Thoracic aorta (tissue), 2 donors: ENCODE results near the gene CADPS. TPM values are rescaled to one million over a fixed set of nuclear protein-coding genes. Genes with fewer than 3 reads are reported as not detected.

Experiments
- ATAC-seq: fragments of 150-250 bp; one replicate; pipeline ENCODE4 v1.8.0; 2017; ENCODE audit warnings: low read depth; ENCODE audit not compliant: insufficient number of reproducible peaks, low FRiP score
- DNase-seq: peaks from one replicate; pipeline ENCODE4 v3.0.0-alpha.2; 2020; ENCODE audit warnings: low spot score
- H3K27ac ChIP-seq, 2 donors: fragments of 200-600 bp; sonication (generic); 1 replicate in 1 of 2; 2 replicates in 1 of 2; pipeline ENCODE4 v1.5.1; 2016; ENCODE audit warnings: mild to moderate bottlenecking in 2 of 2, moderate library complexity in 2 of 2
- H3K27me3 ChIP-seq: fragments of 200-600 bp; sonication (generic); replicated peaks from 2 replicates; pipeline ENCODE4 v1.6.0; 2016; ENCODE audit warnings: mild to moderate bottlenecking; ENCODE audit not compliant: insufficient read depth
- H3K36me3 ChIP-seq: fragments of 200-600 bp; sonication (generic); one replicate; pipeline ENCODE4 v1.5.1; 2016
- H3K4me1 ChIP-seq, 2 donors: fragments of 200-600 bp; sonication (generic); 1 replicate in 1 of 2; 2 replicates in 1 of 2; pipeline versions ENCODE4 v1.5.1 to v1.6.0; 2016; ENCODE audit warnings: low read depth in 2 of 2, mild to moderate bottlenecking in 1 of 2; ENCODE audit not compliant: control insufficient read depth in 1 of 2
- H3K4me3 ChIP-seq: fragments of 200-600 bp; sonication (generic); 2 replicates; pipeline ENCODE4 v1.5.1; 2016; ENCODE audit warnings: mild to moderate bottlenecking
- H3K9me3 ChIP-seq: fragments of 200-600 bp; sonication (generic); 2 replicates; pipeline ENCODE4 v1.5.1; 2016
- total RNA-seq, 2 donors: library from RNA; depleted of rRNA; stranded (reverse); fragments of >200 nt; gene quantifications; one replicate each; pipeline versions ENCODE4 v1.1.0 to v1.2.3, GENCODE V29; 2016
- TF ChIP-seq, protein P1 (sequence below): fragments of 200-600 bp; sonication (generic); IDR thresholded peaks from one replicate; pipeline ENCODE4 v1.5.1; 2019; ENCODE audit warnings: antibody characterized with exemption

CADPS gene
- total RNA-seq, 2 donors from 2014 or later, result 0.14 to 7.2 TPM

GRCh38 chr3:62372621-62373041 is 502.6 kb downstream of the CADPS start:
- Histone ChIP-seq H3K4me3 (peak overlapping the region; percentile 27), H3K27ac (no peak overlapping the region), H3K36me3 (no peaks in the 10 kb centered on the region), H3K27me3 (peaks cover 41% of the 10 kb centered on the region), H3K9me3 (no peaks in the 10 kb centered on the region), H3K4me1 (peaks cover 18 to 70% of the 10 kb centered on the region in 2 donors)
- ATAC-seq, result no peak
- DNase-seq, result no peak
- TF ChIP-seq, protein P1, sequence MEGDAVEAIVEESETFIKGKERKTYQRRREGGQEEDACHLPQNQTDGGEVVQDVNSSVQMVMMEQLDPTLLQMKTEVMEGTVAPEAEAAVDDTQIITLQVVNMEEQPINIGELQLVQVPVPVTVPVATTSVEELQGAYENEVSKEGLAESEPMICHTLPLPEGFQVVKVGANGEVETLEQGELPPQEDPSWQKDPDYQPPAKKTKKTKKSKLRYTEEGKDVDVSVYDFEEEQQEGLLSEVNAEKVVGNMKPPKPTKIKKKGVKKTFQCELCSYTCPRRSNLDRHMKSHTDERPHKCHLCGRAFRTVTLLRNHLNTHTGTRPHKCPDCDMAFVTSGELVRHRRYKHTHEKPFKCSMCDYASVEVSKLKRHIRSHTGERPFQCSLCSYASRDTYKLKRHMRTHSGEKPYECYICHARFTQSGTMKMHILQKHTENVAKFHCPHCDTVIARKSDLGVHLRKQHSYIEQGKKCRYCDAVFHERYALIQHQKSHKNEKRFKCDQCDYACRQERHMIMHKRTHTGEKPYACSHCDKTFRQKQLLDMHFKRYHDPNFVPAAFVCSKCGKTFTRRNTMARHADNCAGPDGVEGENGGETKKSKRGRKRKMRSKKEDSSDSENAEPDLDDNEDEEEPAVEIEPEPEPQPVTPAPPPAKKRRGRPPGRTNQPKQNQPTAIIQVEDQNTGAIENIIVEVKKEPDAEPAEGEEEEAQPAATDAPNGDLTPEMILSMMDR, result no peak

DNA sequence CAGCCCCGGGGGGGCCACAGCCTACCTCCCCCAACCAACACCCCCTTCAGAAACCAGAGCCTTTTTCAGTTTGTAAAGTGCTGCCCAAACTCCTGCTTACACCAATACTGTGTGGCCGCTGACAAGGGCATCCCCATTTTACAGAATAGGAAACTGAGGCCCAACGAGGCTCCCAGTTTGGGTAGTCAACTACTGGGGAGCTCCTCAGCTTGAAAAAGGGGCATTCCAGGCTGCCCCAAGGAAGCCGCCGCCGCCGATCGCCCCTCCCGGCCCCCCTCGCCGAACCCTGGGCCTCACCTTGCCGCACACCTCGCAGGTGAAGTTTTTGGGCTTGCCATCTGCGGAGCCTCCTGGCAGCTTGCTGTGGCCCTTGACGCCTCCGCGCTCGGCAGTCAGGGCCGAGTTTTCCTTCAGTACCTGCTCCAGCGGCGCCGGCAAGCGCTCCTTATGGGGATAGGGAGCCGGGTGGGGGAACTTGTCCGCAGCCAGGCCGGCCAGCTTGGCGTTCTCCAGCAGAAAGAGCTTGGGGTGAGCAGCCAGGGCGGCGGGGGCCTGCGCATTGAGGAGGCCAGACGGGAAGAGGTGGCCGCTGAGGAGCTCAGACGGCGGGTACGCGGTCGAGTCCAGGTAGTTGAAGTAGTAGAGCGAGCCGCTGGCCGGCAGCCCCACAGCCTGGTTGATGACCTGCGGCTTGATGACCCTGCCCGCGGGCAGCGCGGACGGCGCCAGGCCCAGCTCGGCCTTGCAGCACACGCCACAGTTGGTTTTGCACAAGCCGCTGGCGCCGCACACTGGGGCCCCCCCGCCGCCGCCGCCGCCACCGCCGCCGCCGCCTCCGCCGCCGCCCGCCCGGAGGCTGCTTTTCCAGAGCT is 503.3 kb downstream of the CADPS start:
- H3K27me3 ChIP-seq, result peaks cover 44% of the 10 kb centered on the region
- H3K9me3 ChIP-seq, result no peaks in the 10 kb centered on the region
- peaks cover 18 to 70% of the 10 kb centered on the region in 2 donors for H3K4me1 ChIP-seq
- ATAC-seq (no peak), DNase-seq (no peak)
- TF ChIP-seq, protein P1, result no peak
- peak overlapping the region; percentile 27 for H3K4me3 ChIP-seq
- H3K36me3 ChIP-seq, result no peaks in the 10 kb centered on the region
- no peak overlapping the region for H3K27ac ChIP-seq

- no peak overlapping the region for H3K4me3 ChIP-seq
- DNase-seq, result no peak
- no peak overlapping the region for H3K27ac ChIP-seq
- TF ChIP-seq, protein P1, result no peak
- ATAC-seq, result no peak
- no peaks in the 10 kb centered on the region for H3K9me3 ChIP-seq
- peaks cover 44% of the 10 kb centered on the region for H3K27me3 ChIP-seq
- peaks cover 18 to 70% of the 10 kb centered on the region in 2 donors for H3K4me1 ChIP-seq
- no peaks in the 10 kb centered on the region for H3K36me3 ChIP-seq
These were observed 504.1 kb downstream of the CADPS start for GRCh38 chr3:62370858-62371719.

- H3K4me1 ChIP-seq, result peaks cover 18 to 70% of the 10 kb centered on the region in 2 donors
- H3K36me3 ChIP-seq, result no peaks in the 10 kb centered on the region
- no peaks in the 10 kb centered on the region for H3K9me3 ChIP-seq
- no peak overlapping the region for H3K4me3 ChIP-seq
- ATAC-seq, result no peak
- TF ChIP-seq, protein P1, result no peak
- DNase-seq, result no peak
- peaks cover 44% of the 10 kb centered on the region for H3K27me3 ChIP-seq
- no peak overlapping the region for H3K27ac ChIP-seq
These were observed 504.9 kb downstream of the CADPS start for GRCh38 chr3:62370112-62370857.
